Hepatocyte (in vitro differentiated cells): Measurements from ENCODE around the gene PYY. TPM values are rescaled to one million over a fixed set of nuclear protein-coding genes. Genes with fewer than 3 reads are reported as not detected.
"Not testable (repeated sequence)": the region's sequence is repeated elsewhere in the genome, so short reads cannot be mapped to it uniquely, and the experiment has no call there.

Experiments
- DNase-seq: peaks from one replicate; pipeline ENCODE4 v3.0.0-alpha.2; 2016; ENCODE audit warnings: low spot score
- H2AFZ ChIP-seq: fragments of 200-600 bp; sonication (generic); 2 replicates; pipeline ENCODE4 v1.6.0; 2016; ENCODE audit warnings: antibody characterized with exemption, mild to moderate bottlenecking
- H3K27ac ChIP-seq: fragments of 200-600 bp; sonication (generic); 2 replicates; pipeline ENCODE4 v1.5.1; 2016; ENCODE audit warnings: mild to moderate bottlenecking
- H3K27me3 ChIP-seq: fragments of 200-600 bp; sonication (generic); 2 replicates; pipeline ENCODE4 v1.6.1; 2016
- H3K36me3 ChIP-seq: fragments of 200-600 bp; sonication (generic); replicated peaks from 2 replicates; pipeline ENCODE4 v1.5.1; 2016; ENCODE audit warnings: low read depth; ENCODE audit not compliant: insufficient read depth
- H3K4me1 ChIP-seq: fragments of 200-600 bp; sonication (generic); 2 replicates; pipeline ENCODE4 v1.5.1; 2016; ENCODE audit warnings: mild to moderate bottlenecking, moderate library complexity; ENCODE audit not compliant: insufficient read depth
- H3K4me2 ChIP-seq: fragments of 200-600 bp; sonication (generic); 2 replicates; pipeline ENCODE4 v1.6.0; 2016
- H3K4me3 ChIP-seq: fragments of 200-600 bp; sonication (generic); 2 replicates; pipeline ENCODE4 v1.5.1; 2016; ENCODE audit warnings: mild to moderate bottlenecking
- H3K79me2 ChIP-seq: fragments of 200-600 bp; sonication (generic); 2 replicates; pipeline ENCODE4 v1.6.0; 2017; ENCODE audit warnings: mild to moderate bottlenecking
- H3K9me2 ChIP-seq: fragments of 200-600 bp; sonication (generic); replicated peaks from 2 replicates; pipeline ENCODE4 v1.6.0; 2017; ENCODE audit warnings: mild to moderate bottlenecking; ENCODE audit not compliant: insufficient read depth
- H3K9me3 ChIP-seq: fragments of 200-600 bp; sonication (generic); 2 replicates; pipeline ENCODE4 v1.5.1; 2016; ENCODE audit warnings: low read depth, mild to moderate bottlenecking
- H4K20me1 ChIP-seq: fragments of 200-600 bp; sonication (generic); 2 replicates; pipeline ENCODE4 v1.6.0; 2016; ENCODE audit warnings: mild to moderate bottlenecking; ENCODE audit not compliant: insufficient read depth, poor library complexity, severe bottlenecking
- CTCF ChIP-seq: fragments of 200-600 bp; sonication (generic); IDR thresholded peaks from 2 replicates; pipeline ENCODE4 v1.5.1; 2016; ENCODE audit warnings: antibody characterized with exemption, mild to moderate bottlenecking; ENCODE audit not compliant: poor library complexity
- EZH2 ChIP-seq: fragments of 200-600 bp; sonication (generic); IDR thresholded peaks from 2 replicates; pipeline ENCODE4 v1.6.1; 2016; ENCODE audit warnings: antibody characterized with exemption, mild to moderate bottlenecking, borderline replicate concordance
- EZH2phosphoT487 ChIP-seq: fragments of 200-600 bp; sonication (generic); IDR thresholded peaks from one replicate; pipeline ENCODE4 v1.6.1; 2018; ENCODE audit warnings: antibody characterized with exemption, mild to moderate bottlenecking, low read depth, moderate library complexity; ENCODE audit not compliant: unreplicated experiment, severe bottlenecking
- WGBS: methylation state at CpG from one replicate; pipeline ENCODE4 v1.1.6; 2016; ENCODE audit warnings: low lambda C conversion rate; ENCODE audit errors: missing lambda C conversion rate; 5-methylcytosine and 5-hydroxymethylcytosine counted together
- polyA plus RNA-seq: library from polyadenylated mRNA; unstranded; fragments of >200 nt; fragmentation: Nextera tagmentation; extraction: Ambion mirVana; gene quantifications from 2 replicates; pipeline ENCODE4 v1.2.1, GENCODE V29; 2016
- total RNA-seq: library from RNA; depleted of rRNA; stranded (reverse); fragments of >200 nt; gene quantifications from 2 replicates; pipeline ENCODE4 v1.2.3, GENCODE V29; 2014

PYY gene
- total and polyA plus RNA-seq, 2 experiments from 2014 or later, result 16.9 TPM; not detected in 1

DNA sequence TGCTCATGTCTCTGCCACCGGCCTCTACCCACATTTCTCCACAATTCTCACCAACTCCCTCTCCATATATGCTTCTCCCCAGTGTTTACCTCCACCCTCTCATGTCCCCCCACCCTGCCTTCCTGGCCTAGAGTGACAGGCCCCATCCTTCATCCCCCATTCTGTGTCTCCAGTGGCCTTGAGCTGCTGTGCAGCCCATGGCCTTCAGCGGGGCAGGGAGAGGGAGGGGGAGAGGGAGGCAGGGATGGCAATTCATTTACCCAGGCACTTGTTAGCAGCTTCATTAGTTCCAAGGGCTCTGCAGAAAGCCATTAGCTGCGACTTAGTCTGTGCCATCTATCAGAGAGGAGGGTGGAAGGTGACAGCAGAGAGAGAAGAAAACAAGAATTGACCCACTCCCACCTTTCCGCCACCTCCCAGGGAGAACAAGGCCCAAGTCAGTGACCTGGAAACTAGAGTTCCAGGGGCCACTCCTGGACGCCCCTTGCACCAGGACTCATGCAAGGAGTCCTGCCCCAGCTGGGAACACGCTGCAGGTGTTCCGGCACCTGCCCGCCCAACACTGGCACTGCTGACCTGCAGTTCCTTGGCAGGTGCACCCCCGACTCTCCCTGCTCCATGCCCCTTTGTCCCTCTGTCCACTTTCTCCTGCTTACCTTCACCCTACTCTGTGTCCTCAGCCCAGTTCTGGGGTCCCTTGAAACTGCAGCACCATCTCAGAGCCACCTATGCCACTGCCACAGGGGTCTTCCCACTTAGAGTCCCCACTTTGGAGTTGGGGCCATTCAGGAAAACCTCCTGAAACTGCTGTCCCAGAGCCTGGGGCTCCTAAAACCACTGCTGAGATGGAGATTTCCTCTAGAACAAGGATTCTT is 23.5 kb upstream of the PYY start:
- no peaks in the 10 kb centered on the region for H3K36me3 ChIP-seq
- peaks cover 58% of the 10 kb centered on the region for H3K27me3 ChIP-seq
- 79% methylated on average over 9 of the region's 9 CpGs for WGBS
- H3K4me2 ChIP-seq, result no peak overlapping the region
- no peak for DNase-seq
- H3K27ac ChIP-seq, result no peak overlapping the region
- TF ChIP-seq CTCF (no peak), EZH2 (no peak), EZH2phosphoT487 (no peak)
- H4K20me1 ChIP-seq, result no peaks in the 10 kb centered on the region
- no peak overlapping the region for H3K4me3 ChIP-seq
- H3K79me2 ChIP-seq, result no peaks in the 10 kb centered on the region
- H2AFZ ChIP-seq, result no peak overlapping the region
- H3K9me2 ChIP-seq, result no peaks in the 10 kb centered on the region
- no peaks in the 10 kb centered on the region for H3K4me1 ChIP-seq
- H3K9me3 ChIP-seq, result no peaks in the 10 kb centered on the region

DNA sequence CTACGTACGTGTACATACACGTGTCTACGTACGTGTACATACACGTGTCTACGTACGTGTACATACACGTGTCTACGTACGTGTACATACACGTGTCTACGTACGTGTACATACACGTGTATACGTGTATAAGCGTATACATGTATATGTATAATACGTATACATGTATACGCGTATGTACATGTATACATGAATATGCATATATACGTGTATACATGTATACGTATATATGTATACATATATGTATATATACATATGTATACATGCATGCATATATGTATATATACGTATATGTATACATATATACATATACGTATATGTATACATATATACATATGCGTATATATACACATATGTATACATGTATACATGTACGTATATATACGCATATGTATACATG is 22.2 kb upstream of the PYY start:
- Histone ChIP-seq H3K36me3 (no peaks in the 10 kb centered on the region), H4K20me1 (no peaks in the 10 kb centered on the region), H3K27me3 (peaks cover 45% of the 10 kb centered on the region), H3K9me2 (no peaks in the 10 kb centered on the region), H3K4me2 (no peak overlapping the region), H3K27ac (no peak overlapping the region), H3K4me3 (no peak overlapping the region), H3K79me2 (no peaks in the 10 kb centered on the region), H3K9me3 (no peaks in the 10 kb centered on the region), H3K4me1 (no peaks in the 10 kb centered on the region), H2AFZ (no peak overlapping the region)
- DNase-seq, result no peak
- TF ChIP-seq EZH2 (no peak), EZH2phosphoT487 (no peak), CTCF (no peak)
- 89% methylated on average over 13 of the region's 27 CpGs for WGBS

DNA sequence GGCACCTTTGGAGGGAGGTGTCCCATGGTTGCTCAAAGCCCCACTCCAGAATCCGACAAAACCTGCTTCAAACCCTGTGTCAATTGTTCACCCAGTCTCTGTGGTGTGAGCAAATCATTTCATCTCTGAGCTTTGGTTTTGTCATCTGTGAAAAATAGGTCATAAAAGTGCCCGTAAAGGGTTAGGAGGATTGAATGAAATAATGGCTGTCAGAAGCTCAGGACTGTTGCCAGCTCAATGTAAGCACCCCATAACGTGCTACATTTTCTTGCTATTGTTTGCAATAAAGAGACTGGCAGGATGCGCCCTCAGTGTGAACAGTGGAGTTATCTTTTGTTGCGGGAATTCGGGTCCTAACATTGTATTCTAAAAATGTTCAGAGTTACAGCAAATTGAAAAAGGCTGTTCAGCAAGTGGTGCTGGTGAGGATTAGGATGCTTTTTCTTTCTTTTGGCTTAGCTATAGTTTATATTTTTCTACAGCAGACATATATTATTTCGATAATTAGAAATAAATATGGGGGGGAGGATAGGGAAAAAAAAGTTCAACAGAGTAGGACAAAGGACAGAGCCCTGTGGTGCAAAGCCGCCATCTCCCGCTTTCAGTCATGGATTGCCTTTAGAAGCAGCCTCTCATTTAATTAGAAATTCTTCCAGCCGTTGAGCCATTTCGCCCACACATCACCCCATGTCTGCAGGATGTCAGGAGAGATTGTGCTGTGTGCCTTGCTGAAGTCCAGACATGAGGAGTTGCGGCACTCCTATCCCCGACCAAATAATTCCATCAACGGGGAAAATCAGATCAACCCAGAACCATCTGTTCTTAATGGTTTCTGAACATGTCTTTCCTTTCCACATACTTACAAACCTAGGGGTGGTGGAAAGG is 20.9 kb upstream of the PYY start:
- no peaks in the 10 kb centered on the region for H4K20me1 ChIP-seq
- no peak for DNase-seq
- peaks cover 40% of the 10 kb centered on the region for H3K27me3 ChIP-seq
- H3K79me2 ChIP-seq, result no peaks in the 10 kb centered on the region
- H3K4me1 ChIP-seq, result no peaks in the 10 kb centered on the region
- H3K9me2 ChIP-seq, result no peaks in the 10 kb centered on the region
- WGBS, result 61% methylated on average over 14 of the region's 14 CpGs
- no peak for TF ChIP-seq EZH2
- TF ChIP-seq CTCF, result no peak
- no peak for TF ChIP-seq EZH2phosphoT487
- H3K27ac ChIP-seq, result no peak overlapping the region
- H2AFZ ChIP-seq, result no peak overlapping the region
- no peaks in the 10 kb centered on the region for H3K36me3 ChIP-seq
- no peak overlapping the region for H3K4me2 ChIP-seq
- no peak overlapping the region for H3K4me3 ChIP-seq
- H3K9me3 ChIP-seq, result no peaks in the 10 kb centered on the region

- not testable (repeated sequence) for H3K36me3 ChIP-seq, H3K4me1 ChIP-seq, H4K20me1 ChIP-seq, H3K4me2 ChIP-seq, DNase-seq, H3K27ac ChIP-seq, H3K9me2 ChIP-seq, H3K79me2 ChIP-seq, H2AFZ ChIP-seq, H3K9me3 ChIP-seq, H3K4me3 ChIP-seq
- WGBS, result 91% methylated on average over 22 of the region's 22 CpGs
- H3K27me3 ChIP-seq, result peaks cover 27% of the 10 kb centered on the region
Observed at GRCh38 chr17:43972444-43973212, 18.9 kb upstream of the PYY start.

DNA sequence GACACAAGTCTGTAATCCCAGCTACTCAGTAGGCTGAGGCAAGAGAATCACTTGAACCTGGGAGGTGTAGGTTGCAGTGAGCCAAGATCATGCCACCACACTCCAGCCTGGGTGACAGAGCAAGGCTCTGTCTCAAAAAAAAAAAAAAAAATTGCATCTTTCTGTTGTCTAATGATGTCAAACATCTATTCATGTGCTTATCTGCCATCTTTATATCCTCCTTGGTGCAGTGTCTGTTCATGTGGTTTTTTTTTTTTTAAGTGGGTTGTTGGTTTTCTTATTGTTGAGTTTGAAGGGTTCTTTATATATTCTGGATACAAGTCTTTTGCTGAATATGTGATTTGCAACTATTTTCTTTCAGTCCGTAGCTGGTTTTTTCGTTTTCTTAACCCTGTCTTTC is 17.7 kb upstream of the PYY start:
- DNase-seq, H2AFZ ChIP-seq, H3K9me3 ChIP-seq, H3K4me2 ChIP-seq, H4K20me1 ChIP-seq, H3K4me1 ChIP-seq, H3K79me2 ChIP-seq, H3K9me2 ChIP-seq, H3K36me3 ChIP-seq, H3K27ac ChIP-seq, H3K4me3 ChIP-seq: not testable (repeated sequence)
- 74% methylated on average over 2 of the region's 2 CpGs for WGBS
- peaks cover 22% of the 10 kb centered on the region for H3K27me3 ChIP-seq
